Activated CD8-positive, alpha-beta memory T cell treated with anti-CD3 and anti-CD28 coated beads for 4 hours (primary cell): ENCODE data around the gene GORASP1.

ENCODE experiments used
- DNase-seq, 2 donors: peaks; one replicate each; pipeline ENCODE4 v3.0.0-alpha.2; 2020; ENCODE audit warnings: low read depth in 2 of 2

The GORASP1 gene

DNA sequence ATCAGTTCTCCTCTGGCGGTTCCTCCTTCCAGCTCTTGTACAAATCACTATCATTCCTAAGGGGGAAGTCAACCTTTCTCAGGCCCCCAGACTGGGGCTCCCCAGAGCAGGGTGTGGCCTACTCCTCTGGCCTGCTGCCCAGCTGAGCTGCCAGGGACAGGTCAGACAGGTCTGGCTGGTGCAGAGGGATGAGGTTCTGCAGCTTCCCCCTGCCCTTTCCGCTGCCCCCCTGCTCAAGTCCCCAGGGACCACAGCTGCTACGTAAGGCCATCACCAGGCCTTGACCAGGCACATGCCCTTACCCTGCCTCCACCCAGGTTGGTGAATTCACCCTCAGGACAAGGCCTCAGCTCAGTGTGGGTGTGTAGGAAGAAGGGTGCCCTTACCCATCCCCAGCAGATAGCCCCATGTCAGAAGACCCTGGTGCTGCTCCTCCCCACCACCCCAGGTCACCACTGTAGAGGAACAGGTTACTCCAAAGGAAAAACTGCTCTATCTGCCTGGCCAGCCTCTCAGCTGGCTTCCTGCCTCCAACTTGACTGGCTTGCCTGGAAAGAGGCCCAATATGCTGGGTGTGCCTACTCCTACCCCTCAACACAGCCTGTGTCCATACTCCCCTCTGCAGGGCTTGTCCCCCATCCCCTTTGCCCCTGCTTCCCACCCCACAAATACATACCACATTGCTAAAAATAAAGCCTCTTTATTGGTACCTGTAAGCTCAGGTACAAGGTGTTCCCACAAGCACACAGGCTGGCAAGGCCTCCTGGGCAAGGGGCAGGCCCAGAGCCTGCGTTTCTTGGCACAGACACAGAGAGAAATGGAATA is 34.0 kb upstream of the GORASP1 start:
- DNase-seq = no peak

- no peak for DNase-seq
Measured at GRCh38 chr3:39140341-39140971, 33.0 kb upstream of the GORASP1 start.

GRCh38 chr3:39139442-39139841 is 32.0 kb upstream of the GORASP1 start:
- no peak for DNase-seq

DNA sequence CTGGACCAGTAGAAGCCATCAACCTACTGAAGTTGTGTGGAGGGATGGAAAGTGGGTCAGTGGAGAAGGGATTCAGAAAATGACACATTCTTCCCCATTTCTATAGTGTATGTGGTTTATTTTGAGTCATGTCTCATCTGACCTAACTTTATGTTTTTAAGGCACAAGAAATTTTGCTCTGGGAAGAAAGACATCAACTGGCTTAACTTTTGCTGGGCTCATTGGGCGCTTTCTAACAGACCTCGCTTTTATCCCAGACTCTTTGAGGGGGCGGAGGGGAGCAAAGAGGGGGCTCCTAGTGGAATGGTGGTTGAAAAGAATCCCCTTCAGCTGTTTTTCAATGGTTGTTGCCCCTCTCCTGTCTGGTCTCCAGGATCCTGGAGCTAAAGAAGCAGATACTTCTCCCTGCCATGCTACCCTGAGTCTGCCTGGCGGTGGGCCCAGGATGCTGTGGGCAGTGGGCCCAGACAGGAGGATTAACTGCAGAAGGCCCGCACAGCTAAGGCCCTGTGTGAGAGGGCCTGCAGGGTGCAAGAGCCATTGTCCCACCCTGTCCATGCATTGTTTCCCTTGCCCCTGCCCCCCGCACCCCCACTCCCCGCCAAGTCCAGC is 31.5 kb upstream of the GORASP1 start:
- no peak for DNase-seq

DNA sequence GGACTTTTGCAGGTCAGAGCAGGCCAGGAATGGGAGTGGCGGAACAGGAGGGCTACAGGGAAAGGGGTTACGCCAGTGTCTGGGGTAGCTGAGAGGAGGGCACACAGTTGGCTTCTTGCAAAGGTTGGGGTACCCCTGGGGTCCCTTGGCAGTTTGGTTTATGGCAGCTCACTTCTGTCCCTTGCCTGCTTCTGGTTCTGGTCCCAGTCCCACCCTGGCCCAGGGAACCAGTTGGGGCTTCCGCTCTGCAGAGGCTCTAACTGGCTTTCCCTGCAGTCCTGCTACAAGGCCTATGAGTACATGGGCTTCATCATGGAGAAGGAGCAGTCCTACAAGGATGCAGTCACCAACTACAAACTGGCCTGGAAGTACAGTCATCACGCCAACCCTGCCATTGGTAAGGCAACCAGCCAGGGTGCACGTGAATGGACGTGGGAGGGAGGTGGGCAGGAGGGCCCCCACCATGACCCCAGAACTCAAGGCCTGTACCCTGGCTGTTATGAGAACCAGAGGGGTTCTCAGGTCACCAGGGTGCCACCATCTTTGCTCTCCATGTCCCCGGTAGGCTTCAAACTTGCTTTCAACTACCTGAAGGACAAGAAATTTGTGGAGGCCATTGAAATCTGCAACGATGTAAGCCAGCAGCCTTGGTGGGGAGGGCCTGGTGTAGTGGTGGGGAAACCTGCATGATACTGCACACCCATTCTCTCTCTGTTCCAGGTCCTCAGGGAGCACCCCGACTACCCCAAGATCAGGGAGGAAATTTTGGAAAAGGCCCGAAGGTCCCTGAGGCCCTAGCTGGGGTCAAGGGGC is 30.8 kb upstream of the GORASP1 start:
- no peak for DNase-seq

DNA sequence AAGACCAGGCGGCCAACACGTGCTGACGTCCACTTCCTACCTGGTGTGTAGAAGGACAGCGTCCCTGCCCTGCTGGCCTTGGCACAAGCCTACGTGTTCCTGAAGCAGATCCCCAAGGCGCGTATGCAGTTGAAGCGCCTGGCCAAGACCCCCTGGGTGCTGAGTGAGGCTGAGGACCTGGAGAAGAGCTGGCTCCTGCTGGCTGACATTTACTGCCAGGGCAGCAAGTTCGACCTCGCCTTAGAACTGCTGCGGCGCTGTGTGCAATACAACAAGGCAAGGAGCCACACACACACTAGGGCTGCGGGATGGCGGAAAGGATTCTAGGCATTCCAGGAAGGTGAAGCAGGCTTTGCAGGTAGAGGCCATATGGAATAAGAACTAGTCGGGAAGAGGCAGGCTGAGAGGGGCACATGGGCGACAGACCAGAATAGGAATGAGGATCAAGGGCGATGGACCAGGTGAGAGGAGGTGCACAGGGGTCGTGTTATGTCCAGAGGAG is 30.1 kb upstream of the GORASP1 start:
- DNase-seq = no peak

GRCh38 chr3:39136533-39137434 is 29.4 kb upstream of the GORASP1 start:
- no peak for DNase-seq

DNA sequence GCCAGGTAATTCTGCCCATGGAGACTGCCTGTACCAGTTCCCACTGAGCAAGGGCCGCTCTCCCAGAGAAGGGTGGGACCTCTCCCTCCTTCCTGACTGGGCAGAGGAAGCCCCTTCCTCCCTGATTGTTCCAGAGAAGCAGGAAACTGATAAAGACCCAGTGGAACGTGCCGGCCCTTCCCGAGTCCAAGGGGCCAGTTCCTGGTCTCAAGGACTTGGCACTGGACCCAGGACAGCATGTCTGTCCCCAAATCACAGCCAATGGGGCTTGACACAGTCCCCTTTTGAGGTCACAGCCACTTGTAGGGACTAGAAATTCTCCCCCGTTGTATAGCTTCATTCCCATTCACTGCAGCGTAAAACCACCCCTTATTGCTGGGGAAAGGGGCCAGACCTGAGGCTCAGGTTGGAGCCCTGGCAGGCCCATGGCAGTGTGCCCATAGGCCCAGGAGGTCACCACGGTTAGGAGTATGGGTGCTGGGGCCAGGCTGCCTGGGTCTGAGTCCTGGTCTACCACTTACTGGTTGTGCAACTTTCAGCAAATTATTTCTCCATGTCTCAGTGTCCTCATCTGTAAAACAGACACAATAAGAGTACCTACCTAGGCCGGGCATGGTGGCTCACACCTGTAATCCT is 27.9 kb upstream of the GORASP1 start:
- no peak for DNase-seq

DNA sequence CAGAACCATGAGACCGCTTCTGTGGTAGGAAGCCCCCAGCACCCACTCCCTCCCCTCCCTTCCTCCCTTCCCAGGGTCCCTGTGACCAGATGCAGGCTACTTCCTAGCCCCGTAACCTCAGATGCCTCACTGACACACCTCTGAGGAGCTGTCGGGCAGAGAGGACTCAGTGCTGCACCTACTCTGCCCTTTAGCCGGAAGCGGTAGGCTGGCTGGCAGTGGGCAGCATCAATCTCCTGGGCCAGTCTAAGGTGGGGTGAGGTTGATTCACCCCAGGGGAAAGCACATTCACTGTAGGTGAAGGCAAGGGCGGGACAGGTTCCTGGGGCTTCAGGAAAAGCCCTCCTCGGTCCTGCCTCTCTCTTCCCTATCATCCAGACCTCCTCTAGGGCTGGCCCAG is 26.9 kb upstream of the GORASP1 start:
- no peak for DNase-seq

DNA sequence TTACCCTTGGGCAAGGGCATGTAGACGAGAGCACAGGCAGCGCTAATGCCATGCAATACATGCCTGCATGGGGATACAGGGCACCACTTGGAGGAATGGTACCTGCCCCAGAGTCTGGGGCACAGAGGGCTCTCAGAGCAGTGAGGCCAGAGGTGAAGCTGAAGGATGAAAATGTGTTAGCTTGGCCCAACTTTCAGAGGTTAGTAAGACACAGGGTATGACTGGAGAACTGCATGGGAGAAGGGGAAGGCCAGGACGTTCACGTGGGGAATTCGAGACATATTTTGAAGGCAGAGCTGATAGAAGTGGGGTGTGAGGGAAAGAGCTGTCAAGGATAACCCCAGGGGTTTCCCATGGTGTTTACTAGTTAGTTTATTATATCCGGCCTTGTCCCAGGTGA is 26.4 kb upstream of the GORASP1 start:
- DNase-seq = no peak

GRCh38 chr3:39133093-39133490 is 25.7 kb upstream of the GORASP1 start:
- DNase-seq = no peak

GRCh38 chr3:39132096-39133092 is 25.0 kb upstream of the GORASP1 start:
- DNase-seq = no peak

DNA sequence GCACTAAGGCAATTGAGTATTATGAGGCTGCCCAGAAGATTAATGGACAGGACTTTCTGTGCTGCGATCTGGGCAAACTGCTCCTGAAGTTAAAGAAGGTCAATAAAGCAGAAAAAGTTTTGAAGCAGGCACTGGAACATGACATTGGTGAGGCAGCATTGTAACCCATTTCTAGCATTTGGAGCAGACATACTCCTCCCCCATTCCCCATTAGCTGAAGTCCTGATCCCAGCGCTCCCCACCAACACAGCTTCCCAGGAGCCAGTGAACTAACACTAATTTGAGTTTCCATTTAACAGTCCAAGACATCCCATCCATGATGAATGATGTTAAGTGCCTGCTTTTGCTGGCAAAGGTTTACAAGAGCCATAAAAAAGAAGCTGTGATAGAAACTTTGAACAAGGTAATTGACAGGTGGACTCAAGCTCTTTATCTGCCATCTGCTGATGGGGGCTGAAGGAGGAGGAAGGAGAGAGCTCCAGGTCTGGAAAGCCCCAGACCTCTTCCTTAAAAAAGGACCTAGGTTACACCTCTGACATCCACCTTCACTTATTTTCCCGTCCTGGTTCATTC is 23.4 kb upstream of the GORASP1 start:
- no peak for DNase-seq

DNA sequence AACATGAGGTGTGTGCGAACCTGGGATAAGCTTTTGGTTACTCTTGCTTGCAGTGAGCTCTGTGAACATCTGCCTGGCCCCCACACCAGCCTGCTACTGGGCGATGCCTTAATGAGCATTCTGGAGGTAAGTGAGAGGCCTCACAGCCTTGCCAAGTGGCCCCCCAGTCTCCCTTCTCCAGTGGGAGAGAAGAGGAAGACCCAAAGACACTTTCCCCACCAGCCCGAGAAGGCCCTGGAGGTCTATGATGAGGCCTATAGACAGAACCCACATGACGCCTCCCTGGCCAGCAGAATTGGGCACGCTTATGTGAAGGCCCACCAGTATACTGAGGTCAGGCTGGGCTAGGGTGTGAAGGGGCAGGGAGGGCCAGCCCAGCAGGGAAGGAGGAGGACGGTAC is 22.6 kb upstream of the GORASP1 start:
- DNase-seq = no peak

DNA sequence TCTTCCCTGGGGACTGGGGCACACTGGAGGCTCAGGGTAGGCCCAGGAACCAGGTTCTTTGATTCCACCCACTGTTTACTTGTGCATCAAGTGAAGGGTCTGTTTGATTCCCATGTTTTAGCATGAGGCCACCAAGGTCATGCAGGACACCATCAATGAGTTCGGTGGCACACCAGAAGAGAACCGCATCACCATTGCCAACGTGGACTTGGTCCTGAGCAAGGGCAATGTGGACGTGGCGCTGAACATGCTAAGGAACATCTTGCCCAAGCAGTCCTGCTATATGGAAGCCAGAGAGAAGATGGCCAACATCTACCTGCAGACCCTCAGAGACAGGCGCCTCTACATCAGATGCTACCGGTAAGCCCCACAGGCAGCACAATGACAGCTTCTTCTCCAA is 21.5 kb upstream of the GORASP1 start:
- no peak for DNase-seq

DNA sequence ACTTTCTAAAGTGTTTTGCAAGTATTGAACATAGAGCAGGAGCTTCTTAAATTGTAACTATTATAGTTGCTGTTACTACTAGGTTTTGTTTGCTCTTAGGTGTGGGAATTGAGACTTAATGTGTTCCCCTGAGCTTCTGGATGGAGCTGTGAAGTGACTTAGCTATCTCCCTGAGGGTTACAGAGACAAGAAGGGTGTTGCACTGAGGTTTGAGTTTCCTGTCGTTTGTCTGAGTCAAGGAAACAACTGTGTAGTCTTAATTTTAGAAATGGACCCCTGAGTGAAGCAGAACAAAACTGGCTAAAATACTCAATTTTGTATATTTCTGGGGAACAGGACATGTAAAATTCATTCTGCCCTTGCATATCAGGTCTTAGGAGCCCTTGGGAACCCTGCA is 20.5 kb upstream of the GORASP1 start:
- no peak for DNase-seq

- no peak for DNase-seq
Measured at GRCh38 chr3:39127269-39127907, 20.0 kb upstream of the GORASP1 start.

DNA sequence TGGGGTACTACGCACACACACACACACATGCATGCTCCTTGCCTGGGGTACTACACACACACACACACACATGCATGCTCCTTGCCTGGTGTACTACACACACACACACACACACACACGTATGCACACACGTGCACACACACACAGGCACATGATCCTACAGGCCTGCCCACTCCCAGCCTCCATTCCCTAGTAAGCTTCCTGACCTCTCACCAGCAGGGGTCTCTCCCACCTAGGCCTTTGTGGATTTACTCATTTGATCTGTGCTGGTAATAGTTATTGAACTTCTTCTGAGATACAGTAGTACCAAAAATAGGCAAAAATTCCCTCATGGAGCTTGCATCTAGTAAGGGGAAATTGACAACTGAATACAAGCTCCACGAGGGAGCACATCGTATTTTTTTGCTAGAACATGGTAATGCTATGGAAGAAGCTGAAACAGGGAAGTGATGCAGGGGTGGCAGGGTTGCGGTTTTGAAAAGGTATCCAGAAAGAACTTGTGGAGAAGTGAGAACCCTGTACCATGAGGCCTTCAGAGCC is 19.2 kb upstream of the GORASP1 start:
- DNase-seq = no peak
